Measurements from ENCODE around the gene SEL1L3. TPM values are rescaled to one million over a fixed set of nuclear protein-coding genes. Genes with fewer than 3 reads are reported as not detected.

Gene SEL1L3
- total and polyA plus RNA-seq, 4 donors = 3.3 to 13.1 (median 5.7) TPM

DNA sequence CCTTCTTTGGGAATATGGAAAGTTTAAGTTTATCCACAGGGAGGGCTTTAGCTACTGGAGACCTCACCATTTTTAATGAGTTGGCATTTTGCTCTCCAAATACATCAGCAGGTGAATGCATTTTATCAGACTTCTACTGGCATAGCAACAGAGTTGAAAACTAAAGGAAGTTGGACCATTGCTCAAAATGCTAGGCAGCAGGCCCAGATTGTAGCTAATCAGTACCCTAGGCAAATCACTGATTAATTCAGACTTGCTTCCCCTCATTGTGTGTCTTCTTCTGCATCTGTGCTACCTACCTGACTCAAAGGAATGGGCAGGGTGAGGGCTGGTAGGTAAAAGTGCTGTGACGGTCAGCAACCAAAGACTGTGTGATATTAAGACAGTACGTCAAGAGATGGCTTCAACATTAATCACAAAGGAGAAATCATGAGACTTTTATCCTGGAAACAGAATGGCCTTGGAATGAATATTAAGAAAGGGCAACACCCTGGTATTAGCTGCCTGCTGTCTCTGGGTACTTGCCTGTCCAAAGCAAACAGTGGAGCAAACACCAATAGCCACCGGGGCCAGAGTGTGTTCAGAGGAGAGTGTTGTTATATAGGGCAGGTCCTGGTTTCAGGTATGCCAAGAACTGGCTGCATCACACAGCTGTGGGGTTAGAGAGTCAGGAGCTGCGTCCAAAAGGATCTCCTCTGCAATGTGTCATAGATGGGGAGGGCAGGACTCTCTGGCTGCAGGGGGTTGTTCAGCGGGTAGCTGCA is 34.2 kb upstream of the SEL1L3 start:
- Histone ChIP-seq H3K27me3 (ENCODE audit: control insufficient read depth in 4 of 4, insufficient read depth in 4 of 4, low read length in 3 of 4) (no peaks in the 10 kb centered on the region), H3K27ac (ENCODE audit: low read depth in 1 of 2, low read length in 2 of 2) (no peak overlapping the region), H3K4me1 (ENCODE audit: control insufficient read depth in 4 of 4, insufficient read depth in 4 of 4, low read length in 3 of 4) (no peaks in the 10 kb centered on the region), H3K4me3 (ENCODE audit: low read depth in 1 of 3, low read length in 3 of 3) (no peak overlapping the region), H3K9ac (ENCODE audit: low read depth in 1 of 2, low read length in 2 of 2) (no peak overlapping the region), H3K36me3 (ENCODE audit: control insufficient read depth in 4 of 4, insufficient read depth in 3 of 4, low read depth in 1 of 4, low read length in 3 of 4) (no peaks in the 10 kb centered on the region), H3K9me3 (ENCODE audit: control insufficient read depth in 4 of 4, low read length in 3 of 4) (no peaks in the 10 kb centered on the region)
- TF ChIP-seq, protein P1, sequence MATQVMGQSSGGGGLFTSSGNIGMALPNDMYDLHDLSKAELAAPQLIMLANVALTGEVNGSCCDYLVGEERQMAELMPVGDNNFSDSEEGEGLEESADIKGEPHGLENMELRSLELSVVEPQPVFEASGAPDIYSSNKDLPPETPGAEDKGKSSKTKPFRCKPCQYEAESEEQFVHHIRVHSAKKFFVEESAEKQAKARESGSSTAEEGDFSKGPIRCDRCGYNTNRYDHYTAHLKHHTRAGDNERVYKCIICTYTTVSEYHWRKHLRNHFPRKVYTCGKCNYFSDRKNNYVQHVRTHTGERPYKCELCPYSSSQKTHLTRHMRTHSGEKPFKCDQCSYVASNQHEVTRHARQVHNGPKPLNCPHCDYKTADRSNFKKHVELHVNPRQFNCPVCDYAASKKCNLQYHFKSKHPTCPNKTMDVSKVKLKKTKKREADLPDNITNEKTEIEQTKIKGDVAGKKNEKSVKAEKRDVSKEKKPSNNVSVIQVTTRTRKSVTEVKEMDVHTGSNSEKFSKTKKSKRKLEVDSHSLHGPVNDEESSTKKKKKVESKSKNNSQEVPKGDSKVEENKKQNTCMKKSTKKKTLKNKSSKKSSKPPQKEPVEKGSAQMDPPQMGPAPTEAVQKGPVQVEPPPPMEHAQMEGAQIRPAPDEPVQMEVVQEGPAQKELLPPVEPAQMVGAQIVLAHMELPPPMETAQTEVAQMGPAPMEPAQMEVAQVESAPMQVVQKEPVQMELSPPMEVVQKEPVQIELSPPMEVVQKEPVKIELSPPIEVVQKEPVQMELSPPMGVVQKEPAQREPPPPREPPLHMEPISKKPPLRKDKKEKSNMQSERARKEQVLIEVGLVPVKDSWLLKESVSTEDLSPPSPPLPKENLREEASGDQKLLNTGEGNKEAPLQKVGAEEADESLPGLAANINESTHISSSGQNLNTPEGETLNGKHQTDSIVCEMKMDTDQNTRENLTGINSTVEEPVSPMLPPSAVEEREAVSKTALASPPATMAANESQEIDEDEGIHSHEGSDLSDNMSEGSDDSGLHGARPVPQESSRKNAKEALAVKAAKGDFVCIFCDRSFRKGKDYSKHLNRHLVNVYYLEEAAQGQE (IDR thresholded peaks at IDR 0.05) = peak; percentile 55
- no peak for TF ChIP-seq FOXA2 (IDR thresholded peaks at IDR 0.05)
- no peak for TF ChIP-seq SP1 (IDR thresholded peaks at IDR 0.05)
- no peak for TF ChIP-seq GABPA (IDR thresholded peaks at IDR 0.05 in 1 of 2, conservative IDR thresholded peaks at IDR 0.05 in 1 of 2)
- DNase-seq (ENCODE audit: low spot score) = no peak
- WGBS = 67% methylated on average over 5 of the region's 5 CpGs

DNA sequence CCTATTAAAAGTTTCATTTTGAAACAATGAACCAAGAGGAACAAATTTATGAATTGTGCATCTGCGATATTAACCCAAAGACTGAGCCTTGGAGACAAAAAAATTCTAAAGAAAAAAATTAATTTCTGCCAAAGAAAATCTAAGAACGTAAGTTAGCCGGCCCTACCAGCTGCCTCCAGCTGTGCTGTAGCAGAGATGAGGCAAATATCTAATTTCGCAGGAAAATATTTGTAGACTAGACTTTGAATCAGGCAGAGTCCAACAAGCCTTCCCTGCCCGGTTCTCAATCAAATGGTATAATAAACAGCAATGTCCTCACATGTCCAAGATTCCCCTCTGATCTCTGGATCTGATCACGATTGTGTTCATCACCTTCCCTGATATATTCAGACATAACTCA is 30.0 kb upstream of the SEL1L3 start:
- Histone ChIP-seq H3K4me1 (ENCODE audit: control insufficient read depth in 4 of 4, insufficient read depth in 4 of 4, low read length in 3 of 4) (no peaks in the 10 kb centered on the region), H3K4me3 (ENCODE audit: low read depth in 1 of 3, low read length in 3 of 3) (no peak overlapping the region), H3K9ac (ENCODE audit: low read depth in 1 of 2, low read length in 2 of 2) (no peak overlapping the region), H3K27ac (ENCODE audit: low read depth in 1 of 2, low read length in 2 of 2) (no peak overlapping the region), H3K36me3 (ENCODE audit: control insufficient read depth in 4 of 4, insufficient read depth in 3 of 4, low read depth in 1 of 4, low read length in 3 of 4) (no peaks in the 10 kb centered on the region), H3K27me3 (ENCODE audit: control insufficient read depth in 4 of 4, insufficient read depth in 4 of 4, low read length in 3 of 4) (no peaks in the 10 kb centered on the region), H3K9me3 (ENCODE audit: control insufficient read depth in 4 of 4, low read length in 3 of 4) (no peaks in the 10 kb centered on the region)
- 81% methylated on average over 6 of the region's 6 CpGs for WGBS
- no peak for TF ChIP-seq GABPA (IDR thresholded peaks at IDR 0.05 in 1 of 2, conservative IDR thresholded peaks at IDR 0.05 in 1 of 2)
- no peak for TF ChIP-seq RXRA (IDR thresholded peaks at IDR 0.05)
- no peak for TF ChIP-seq HNF4A (conservative IDR thresholded peaks at IDR 0.05)
- TF ChIP-seq, protein P2, sequence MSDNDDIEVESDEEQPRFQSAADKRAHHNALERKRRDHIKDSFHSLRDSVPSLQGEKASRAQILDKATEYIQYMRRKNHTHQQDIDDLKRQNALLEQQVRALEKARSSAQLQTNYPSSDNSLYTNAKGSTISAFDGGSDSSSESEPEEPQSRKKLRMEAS (IDR thresholded peaks at IDR 0.05) = no peak
- TF ChIP-seq, protein P3, sequence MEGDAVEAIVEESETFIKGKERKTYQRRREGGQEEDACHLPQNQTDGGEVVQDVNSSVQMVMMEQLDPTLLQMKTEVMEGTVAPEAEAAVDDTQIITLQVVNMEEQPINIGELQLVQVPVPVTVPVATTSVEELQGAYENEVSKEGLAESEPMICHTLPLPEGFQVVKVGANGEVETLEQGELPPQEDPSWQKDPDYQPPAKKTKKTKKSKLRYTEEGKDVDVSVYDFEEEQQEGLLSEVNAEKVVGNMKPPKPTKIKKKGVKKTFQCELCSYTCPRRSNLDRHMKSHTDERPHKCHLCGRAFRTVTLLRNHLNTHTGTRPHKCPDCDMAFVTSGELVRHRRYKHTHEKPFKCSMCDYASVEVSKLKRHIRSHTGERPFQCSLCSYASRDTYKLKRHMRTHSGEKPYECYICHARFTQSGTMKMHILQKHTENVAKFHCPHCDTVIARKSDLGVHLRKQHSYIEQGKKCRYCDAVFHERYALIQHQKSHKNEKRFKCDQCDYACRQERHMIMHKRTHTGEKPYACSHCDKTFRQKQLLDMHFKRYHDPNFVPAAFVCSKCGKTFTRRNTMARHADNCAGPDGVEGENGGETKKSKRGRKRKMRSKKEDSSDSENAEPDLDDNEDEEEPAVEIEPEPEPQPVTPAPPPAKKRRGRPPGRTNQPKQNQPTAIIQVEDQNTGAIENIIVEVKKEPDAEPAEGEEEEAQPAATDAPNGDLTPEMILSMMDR (IDR thresholded peaks at IDR 0.05; ENCODE audit: low read depth, low read length, missing input control) = no peak
- TF ChIP-seq, protein P4, sequence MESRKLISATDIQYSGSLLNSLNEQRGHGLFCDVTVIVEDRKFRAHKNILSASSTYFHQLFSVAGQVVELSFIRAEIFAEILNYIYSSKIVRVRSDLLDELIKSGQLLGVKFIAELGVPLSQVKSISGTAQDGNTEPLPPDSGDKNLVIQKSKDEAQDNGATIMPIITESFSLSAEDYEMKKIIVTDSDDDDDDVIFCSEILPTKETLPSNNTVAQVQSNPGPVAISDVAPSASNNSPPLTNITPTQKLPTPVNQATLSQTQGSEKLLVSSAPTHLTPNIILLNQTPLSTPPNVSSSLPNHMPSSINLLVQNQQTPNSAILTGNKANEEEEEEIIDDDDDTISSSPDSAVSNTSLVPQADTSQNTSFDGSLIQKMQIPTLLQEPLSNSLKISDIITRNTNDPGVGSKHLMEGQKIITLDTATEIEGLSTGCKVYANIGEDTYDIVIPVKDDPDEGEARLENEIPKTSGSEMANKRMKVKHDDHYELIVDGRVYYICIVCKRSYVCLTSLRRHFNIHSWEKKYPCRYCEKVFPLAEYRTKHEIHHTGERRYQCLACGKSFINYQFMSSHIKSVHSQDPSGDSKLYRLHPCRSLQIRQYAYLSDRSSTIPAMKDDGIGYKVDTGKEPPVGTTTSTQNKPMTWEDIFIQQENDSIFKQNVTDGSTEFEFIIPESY (IDR thresholded peaks at IDR 0.05) = no peak
- TF ChIP-seq SP1 (IDR thresholded peaks at IDR 0.05) = no peak
- no peak for TF ChIP-seq RAD21 (IDR thresholded peaks at IDR 0.05)
- TF ChIP-seq, protein P5, sequence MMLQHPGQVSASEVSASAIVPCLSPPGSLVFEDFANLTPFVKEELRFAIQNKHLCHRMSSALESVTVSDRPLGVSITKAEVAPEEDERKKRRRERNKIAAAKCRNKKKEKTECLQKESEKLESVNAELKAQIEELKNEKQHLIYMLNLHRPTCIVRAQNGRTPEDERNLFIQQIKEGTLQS (IDR thresholded peaks at IDR 0.05) = no peak
- TF ChIP-seq FOXA1 (IDR thresholded peaks at IDR 0.05) = no peak
- no peak for TF ChIP-seq EGR1 (IDR thresholded peaks at IDR 0.05; ENCODE audit: low read depth in 2 of 2)
- TF ChIP-seq NR2F2 (IDR thresholded peaks at IDR 0.05) = no peak
- TF ChIP-seq YY1 (IDR thresholded peaks at IDR 0.05) = no peak
- TF ChIP-seq TAF1 (conservative IDR thresholded peaks at IDR 0.05) = no peak
- no peak for TF ChIP-seq FOXA2 (IDR thresholded peaks at IDR 0.05)
- TF ChIP-seq, protein P1 (IDR thresholded peaks at IDR 0.05) = no peak
- no peak for TF ChIP-seq HNF4G (IDR thresholded peaks at IDR 0.05)
- no peak for TF ChIP-seq JUND (IDR thresholded peaks at IDR 0.05)
- no peak for DNase-seq (ENCODE audit: low spot score)
